Progenitor cell of endocrine pancreas (in vitro differentiated cells): ENCODE data around the gene SORCS2. TPM values are rescaled to one million over a fixed set of nuclear protein-coding genes. Genes with fewer than 3 reads are reported as not detected.

ENCODE experiments used
- DNase-seq: peaks from one replicate; pipeline ENCODE4 v3.0.0; 2021; ENCODE audit warnings: low spot score; ENCODE audit not compliant: unreplicated experiment
- H3K27ac Mint-ChIP-seq: 2 replicates; pipeline ENCODE4 v1.8.0; 2021; ENCODE audit warnings: mild to moderate bottlenecking, moderate library complexity, mixed read lengths
- H3K27me3 Mint-ChIP-seq: 2 replicates; pipeline ENCODE4 v1.8.0; 2021; ENCODE audit warnings: mixed read lengths
- H3K36me3 Mint-ChIP-seq: 2 replicates; pipeline ENCODE4 v1.8.0; 2022; ENCODE audit warnings: mixed read lengths; ENCODE audit not compliant: insufficient read depth
- H3K4me1 Mint-ChIP-seq: 2 replicates; pipeline ENCODE4 v1.8.0; 2021; ENCODE audit warnings: low read depth, mixed read lengths
- H3K4me3 Mint-ChIP-seq: 2 replicates; pipeline ENCODE4 v1.8.0; 2021; ENCODE audit warnings: low read depth, mild to moderate bottlenecking, moderate library complexity, mixed read lengths
- H3K9me3 Mint-ChIP-seq: 2 replicates; pipeline ENCODE4 v1.8.0; 2021; ENCODE audit warnings: low read depth, mixed read lengths
- total RNA-seq: library from RNA; stranded (reverse); gene quantifications from 2 replicates; pipeline ENCODE4 v1.2.1, GENCODE V29; 2021
- TF ChIP-seq, protein P1 (sequence below): fragments of 200-600 bp; sonication (generic); IDR thresholded peaks from one replicate; pipeline ENCODE4 v1.5.0; 2021; ENCODE audit warnings: antibody characterized with exemption, mild to moderate bottlenecking; ENCODE audit not compliant: unreplicated experiment

SORCS2 gene
- total RNA-seq, 1 donor from 2014 or later, result 2.2 TPM

DNA sequence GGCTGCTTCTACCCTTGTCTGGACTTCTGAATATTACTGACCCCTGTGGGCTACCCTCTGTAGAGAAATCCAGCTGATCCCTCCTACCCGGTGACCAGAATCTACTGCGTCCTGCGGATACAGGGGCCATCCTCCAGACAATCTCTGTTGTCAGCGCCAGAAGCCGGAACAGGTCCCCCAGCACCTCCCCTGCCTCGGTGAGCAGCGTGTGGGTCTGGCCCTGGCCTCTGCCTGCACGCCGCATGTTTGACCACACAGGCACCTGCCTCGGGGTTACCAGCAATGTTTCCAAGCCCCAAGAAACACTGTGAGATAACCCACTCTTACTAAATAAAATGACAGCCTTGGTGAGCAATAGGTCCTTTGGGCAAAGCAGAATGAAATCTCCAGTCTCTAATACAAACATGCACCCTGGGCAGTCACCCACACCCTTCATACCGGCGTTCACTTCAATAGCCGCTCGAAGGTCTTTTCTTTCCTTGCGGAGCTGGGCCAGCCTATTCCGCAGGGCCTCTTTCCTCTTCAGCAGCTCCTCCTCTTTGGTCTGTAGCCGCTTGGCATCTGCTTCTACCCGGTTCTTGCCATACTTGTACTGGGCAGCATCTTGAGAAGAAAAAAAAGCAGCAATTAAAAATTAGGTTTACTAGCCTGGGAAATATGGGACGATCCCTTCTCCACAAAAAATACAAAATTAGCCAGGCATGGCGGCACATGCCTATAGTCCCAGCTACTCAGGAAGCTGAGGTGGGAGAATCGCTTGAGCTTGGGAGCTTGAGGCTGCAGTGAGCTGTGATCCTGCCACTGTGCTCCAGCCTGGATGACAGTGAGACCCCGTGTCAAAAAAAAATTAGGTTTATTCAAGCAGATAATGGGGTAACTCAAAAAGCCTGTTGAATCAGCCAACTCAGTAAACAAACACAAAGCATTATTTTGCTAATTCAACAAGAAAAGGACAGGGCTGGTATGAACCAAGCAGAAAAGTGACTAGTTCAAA, 582.3 kb downstream of the SORCS2 start:
- Mint-ChIP-seq H3K9me3 (no peaks in the 10 kb centered on the region), H3K4me1 (peaks cover 4% of the 10 kb centered on the region), H3K4me3 (no peak overlapping the region), H3K27ac (no peak overlapping the region), H3K27me3 (no peaks in the 10 kb centered on the region), H3K36me3 (peaks cover 28% of the 10 kb centered on the region)
- TF ChIP-seq, protein P1, sequence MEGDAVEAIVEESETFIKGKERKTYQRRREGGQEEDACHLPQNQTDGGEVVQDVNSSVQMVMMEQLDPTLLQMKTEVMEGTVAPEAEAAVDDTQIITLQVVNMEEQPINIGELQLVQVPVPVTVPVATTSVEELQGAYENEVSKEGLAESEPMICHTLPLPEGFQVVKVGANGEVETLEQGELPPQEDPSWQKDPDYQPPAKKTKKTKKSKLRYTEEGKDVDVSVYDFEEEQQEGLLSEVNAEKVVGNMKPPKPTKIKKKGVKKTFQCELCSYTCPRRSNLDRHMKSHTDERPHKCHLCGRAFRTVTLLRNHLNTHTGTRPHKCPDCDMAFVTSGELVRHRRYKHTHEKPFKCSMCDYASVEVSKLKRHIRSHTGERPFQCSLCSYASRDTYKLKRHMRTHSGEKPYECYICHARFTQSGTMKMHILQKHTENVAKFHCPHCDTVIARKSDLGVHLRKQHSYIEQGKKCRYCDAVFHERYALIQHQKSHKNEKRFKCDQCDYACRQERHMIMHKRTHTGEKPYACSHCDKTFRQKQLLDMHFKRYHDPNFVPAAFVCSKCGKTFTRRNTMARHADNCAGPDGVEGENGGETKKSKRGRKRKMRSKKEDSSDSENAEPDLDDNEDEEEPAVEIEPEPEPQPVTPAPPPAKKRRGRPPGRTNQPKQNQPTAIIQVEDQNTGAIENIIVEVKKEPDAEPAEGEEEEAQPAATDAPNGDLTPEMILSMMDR, result no peak
- DNase-seq, result no peak

GRCh38 chr4:7775396-7775795, 583.1 kb downstream of the SORCS2 start:
- Mint-ChIP-seq H3K27me3 (no peaks in the 10 kb centered on the region), H3K36me3 (peaks cover 27% of the 10 kb centered on the region)

DNA sequence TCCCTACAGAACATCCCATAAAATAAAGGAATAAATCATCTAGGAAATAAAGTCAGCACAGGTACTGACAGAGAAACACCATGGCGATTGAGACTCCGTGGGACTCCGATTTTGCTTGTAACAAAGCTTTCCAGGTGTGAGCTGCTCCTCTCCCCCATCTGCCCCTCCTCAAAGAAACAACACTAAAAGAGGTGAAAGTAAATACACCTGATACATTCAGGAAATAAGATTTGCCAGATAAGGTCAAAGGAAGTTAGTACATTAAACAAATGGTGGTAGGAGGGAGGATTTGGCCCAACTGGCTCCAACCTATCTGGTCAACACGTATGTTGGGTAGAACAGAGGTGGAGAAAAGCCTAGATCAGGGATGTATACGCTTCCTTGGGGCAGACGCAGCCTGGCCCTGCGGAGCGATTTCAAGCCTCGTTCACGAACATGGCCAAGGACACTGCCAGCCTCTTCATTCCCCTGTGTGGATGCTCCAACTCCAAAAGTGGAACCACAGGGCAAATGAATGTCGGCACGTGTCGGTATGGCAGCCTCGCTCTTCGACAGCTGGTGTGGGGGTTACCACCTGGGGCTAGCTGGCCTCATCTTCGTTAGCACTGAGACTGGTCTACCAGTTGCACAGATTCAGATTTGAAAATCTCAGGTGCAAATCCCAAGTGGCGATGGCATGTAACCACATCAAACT, 584.8 kb downstream of the SORCS2 start:
- Mint-ChIP-seq H3K27me3 (no peaks in the 10 kb centered on the region), H3K27ac (no peak overlapping the region), H3K4me3 (no peak overlapping the region), H3K36me3 (peaks cover 32% of the 10 kb centered on the region), H3K4me1 (peaks cover 4% of the 10 kb centered on the region), H3K9me3 (no peaks in the 10 kb centered on the region)
- TF ChIP-seq, protein P1, result no peak
- no peak for DNase-seq

More at GRCh38 chr4:7775396-7775795, 583.1 kb downstream of the SORCS2 start:
- Mint-ChIP-seq H3K9me3 (no peaks in the 10 kb centered on the region), H3K4me3 (no peak overlapping the region), H3K27ac (peak overlapping the region; percentile 13), H3K4me1 (peaks cover 4% of the 10 kb centered on the region)
- DNase-seq, result no peak
- TF ChIP-seq, protein P1, result no peak

DNA sequence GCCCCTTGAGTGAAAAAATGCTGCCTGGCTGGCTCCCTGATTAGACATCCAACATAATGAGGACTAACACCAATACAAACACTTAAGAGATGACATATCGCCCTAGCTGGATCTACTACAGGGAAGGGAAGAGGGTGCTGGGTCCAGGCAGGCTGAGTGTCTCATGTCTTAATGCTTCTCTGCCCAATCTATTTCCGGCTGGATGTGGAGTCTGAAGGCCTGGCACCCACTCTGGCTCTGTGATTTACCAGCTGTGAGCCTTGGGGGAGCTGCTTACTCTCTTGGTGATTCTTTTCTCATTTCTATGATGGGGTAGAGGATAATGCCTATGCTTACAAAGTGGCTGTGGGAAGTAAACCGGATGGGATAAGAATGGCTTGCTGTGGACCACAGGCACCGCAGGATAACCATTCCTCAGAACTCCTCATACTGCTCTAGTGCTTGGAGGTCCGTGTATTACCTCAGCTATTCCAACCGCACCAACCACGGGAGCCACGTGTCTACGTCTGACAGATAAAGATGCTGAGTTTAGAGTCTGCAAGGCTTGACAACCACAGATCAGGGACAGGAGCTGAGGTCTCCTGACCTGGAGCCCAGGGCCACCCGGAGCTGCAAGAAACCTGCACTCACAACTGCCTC, 585.7 kb downstream of the SORCS2 start:
- TF ChIP-seq, protein P1, result no peak
- Mint-ChIP-seq H3K9me3 (no peaks in the 10 kb centered on the region), H3K36me3 (peaks cover 27% of the 10 kb centered on the region), H3K27me3 (no peaks in the 10 kb centered on the region), H3K4me3 (no peak overlapping the region), H3K4me1 (peaks cover 4% of the 10 kb centered on the region), H3K27ac (no peak overlapping the region)
- no peak for DNase-seq
